ENCODE results near the gene CABLES1.
"Not testable (repeated sequence)": the region's sequence is repeated elsewhere in the genome, so short reads cannot be mapped to it uniquely, and the experiment has no call there.

CABLES1 gene

GRCh38 chr18:23236876-23237468, 101.7 kb downstream of the CABLES1 start:
- H3K36me3 ChIP-seq (ENCODE audit: control insufficient read depth, insufficient read depth, low read length) = peaks cover 53% of the 10 kb centered on the region
- H3K9me3 ChIP-seq (ENCODE audit: control insufficient read depth, insufficient read depth, low read length) = no peaks in the 10 kb centered on the region
- H3K27ac ChIP-seq (ENCODE audit: low read depth, low read length) = no peak overlapping the region
- H3K4me1 ChIP-seq (ENCODE audit: control insufficient read depth, insufficient read depth, low read length) = peaks cover 16% of the 10 kb centered on the region
- no peak overlapping the region for H3K4me3 ChIP-seq (ENCODE audit: low read depth, low read length)
- H3K27me3 ChIP-seq (ENCODE audit: control insufficient read depth, insufficient read depth, low read length) = no peaks in the 10 kb centered on the region
- H3K9ac ChIP-seq (ENCODE audit: low read depth, low read length) = no peak overlapping the region

- H3K27me3 ChIP-seq (ENCODE audit: control insufficient read depth, insufficient read depth, low read length) = no peaks in the 10 kb centered on the region
- no peak overlapping the region for H3K27ac ChIP-seq (ENCODE audit: low read depth, low read length)
- peaks cover 48% of the 10 kb centered on the region for H3K36me3 ChIP-seq (ENCODE audit: control insufficient read depth, insufficient read depth, low read length)
- no peak overlapping the region for H3K4me3 ChIP-seq (ENCODE audit: low read depth, low read length)
- H3K9ac ChIP-seq (ENCODE audit: low read depth, low read length) = no peak overlapping the region
- peaks cover 10% of the 10 kb centered on the region for H3K4me1 ChIP-seq (ENCODE audit: control insufficient read depth, insufficient read depth, low read length)
- H3K9me3 ChIP-seq (ENCODE audit: control insufficient read depth, insufficient read depth, low read length) = no peaks in the 10 kb centered on the region
Measured at GRCh38 chr18:23237524-23238151, 102.4 kb downstream of the CABLES1 start.

GRCh38 chr18:23238152-23238531, 102.9 kb downstream of the CABLES1 start:
- H3K9ac ChIP-seq (ENCODE audit: low read depth, low read length) = no peak overlapping the region

GRCh38 chr18:23238651-23239349, 103.5 kb downstream of the CABLES1 start:
- Histone ChIP-seq H3K4me1 (ENCODE audit: control insufficient read depth, insufficient read depth, low read length) (peaks cover 11% of the 10 kb centered on the region), H3K9me3 (ENCODE audit: control insufficient read depth, insufficient read depth, low read length) (no peaks in the 10 kb centered on the region), H3K27ac (ENCODE audit: low read depth, low read length) (no peak overlapping the region), H3K4me3 (ENCODE audit: low read depth, low read length) (no peak overlapping the region), H3K9ac (ENCODE audit: low read depth, low read length) (no peak overlapping the region), H3K36me3 (ENCODE audit: control insufficient read depth, insufficient read depth, low read length) (peaks cover 39% of the 10 kb centered on the region), H3K27me3 (ENCODE audit: control insufficient read depth, insufficient read depth, low read length) (no peaks in the 10 kb centered on the region)

More at GRCh38 chr18:23238152-23238531, 102.9 kb downstream of the CABLES1 start:
- peaks cover 11% of the 10 kb centered on the region for H3K4me1 ChIP-seq (ENCODE audit: control insufficient read depth, insufficient read depth, low read length)
- no peak overlapping the region for H3K4me3 ChIP-seq (ENCODE audit: low read depth, low read length)
- H3K27me3 ChIP-seq (ENCODE audit: control insufficient read depth, insufficient read depth, low read length) = no peaks in the 10 kb centered on the region
- peaks cover 45% of the 10 kb centered on the region for H3K36me3 ChIP-seq (ENCODE audit: control insufficient read depth, insufficient read depth, low read length)
- no peak overlapping the region for H3K27ac ChIP-seq (ENCODE audit: low read depth, low read length)
- no peaks in the 10 kb centered on the region for H3K9me3 ChIP-seq (ENCODE audit: control insufficient read depth, insufficient read depth, low read length)

- Histone ChIP-seq H3K27me3 (ENCODE audit: control insufficient read depth, insufficient read depth, low read length) (no peaks in the 10 kb centered on the region), H3K9me3 (ENCODE audit: control insufficient read depth, insufficient read depth, low read length) (no peaks in the 10 kb centered on the region), H3K36me3 (ENCODE audit: control insufficient read depth, insufficient read depth, low read length) (peaks cover 36% of the 10 kb centered on the region), H3K27ac (ENCODE audit: low read depth, low read length) (no peak overlapping the region), H3K4me3 (ENCODE audit: low read depth, low read length) (no peak overlapping the region), H3K9ac (ENCODE audit: low read depth, low read length) (no peak overlapping the region), H3K4me1 (ENCODE audit: control insufficient read depth, insufficient read depth, low read length) (peaks cover 11% of the 10 kb centered on the region)
Measured at GRCh38 chr18:23239350-23239692, 104.0 kb downstream of the CABLES1 start.

- H3K36me3 ChIP-seq (ENCODE audit: control insufficient read depth, insufficient read depth, low read length) = peaks cover 29% of the 10 kb centered on the region
- no peak overlapping the region for H3K4me3 ChIP-seq (ENCODE audit: low read depth, low read length)
- no peak overlapping the region for H3K9ac ChIP-seq (ENCODE audit: low read depth, low read length)
- peaks cover 11% of the 10 kb centered on the region for H3K4me1 ChIP-seq (ENCODE audit: control insufficient read depth, insufficient read depth, low read length)
- no peak overlapping the region for H3K27ac ChIP-seq (ENCODE audit: low read depth, low read length)
- H3K27me3 ChIP-seq (ENCODE audit: control insufficient read depth, insufficient read depth, low read length) = no peaks in the 10 kb centered on the region
- no peaks in the 10 kb centered on the region for H3K9me3 ChIP-seq (ENCODE audit: control insufficient read depth, insufficient read depth, low read length)
Measured at GRCh38 chr18:23239885-23240608, 104.8 kb downstream of the CABLES1 start.

GRCh38 chr18:23240609-23240930, 105.3 kb downstream of the CABLES1 start:
- Histone ChIP-seq H3K4me1 (ENCODE audit: control insufficient read depth, insufficient read depth, low read length) (peaks cover 11% of the 10 kb centered on the region), H3K9me3 (ENCODE audit: control insufficient read depth, insufficient read depth, low read length) (no peaks in the 10 kb centered on the region), H3K36me3 (ENCODE audit: control insufficient read depth, insufficient read depth, low read length) (peaks cover 30% of the 10 kb centered on the region), H3K4me3 (ENCODE audit: low read depth, low read length) (no peak overlapping the region), H3K27ac (ENCODE audit: low read depth, low read length) (no peak overlapping the region), H3K9ac (ENCODE audit: low read depth, low read length) (no peak overlapping the region), H3K27me3 (ENCODE audit: control insufficient read depth, insufficient read depth, low read length) (no peaks in the 10 kb centered on the region)

GRCh38 chr18:23241833-23242496, 106.7 kb downstream of the CABLES1 start:
- H3K9ac ChIP-seq (ENCODE audit: low read depth, low read length); H3K4me3 ChIP-seq (ENCODE audit: low read depth, low read length); H3K27ac ChIP-seq (ENCODE audit: low read depth, low read length); H3K4me1 ChIP-seq (ENCODE audit: control insufficient read depth, insufficient read depth, low read length); H3K27me3 ChIP-seq (ENCODE audit: control insufficient read depth, insufficient read depth, low read length); H3K9me3 ChIP-seq (ENCODE audit: control insufficient read depth, insufficient read depth, low read length): not testable (repeated sequence)
- H3K36me3 ChIP-seq (ENCODE audit: control insufficient read depth, insufficient read depth, low read length) = peaks cover 25% of the 10 kb centered on the region

- Histone ChIP-seq H3K27me3 (ENCODE audit: control insufficient read depth, insufficient read depth, low read length) (no peaks in the 10 kb centered on the region), H3K27ac (ENCODE audit: low read depth, low read length) (no peak overlapping the region), H3K9me3 (ENCODE audit: control insufficient read depth, insufficient read depth, low read length) (no peaks in the 10 kb centered on the region), H3K9ac (ENCODE audit: low read depth, low read length) (no peak overlapping the region), H3K4me3 (ENCODE audit: low read depth, low read length) (no peak overlapping the region), H3K36me3 (ENCODE audit: control insufficient read depth, insufficient read depth, low read length) (peaks cover 25% of the 10 kb centered on the region; the same call in 1 of the 2 replicates), H3K4me1 (ENCODE audit: control insufficient read depth, insufficient read depth, low read length) (peaks cover 4% of the 10 kb centered on the region)
Measured at GRCh38 chr18:23243178-23243577, 107.9 kb downstream of the CABLES1 start.

GRCh38 chr18:23243816-23244215, 108.5 kb downstream of the CABLES1 start:
- Histone ChIP-seq H3K4me1 (ENCODE audit: control insufficient read depth, insufficient read depth, low read length) (peaks cover 2% of the 10 kb centered on the region), H3K27me3 (ENCODE audit: control insufficient read depth, insufficient read depth, low read length) (no peaks in the 10 kb centered on the region), H3K9me3 (ENCODE audit: control insufficient read depth, insufficient read depth, low read length) (0 out of 2 replicates have a peak, but pooled peaks cover 2% of the 10 kb centered on the region), H3K36me3 (ENCODE audit: control insufficient read depth, insufficient read depth, low read length) (peaks cover 19% of the 10 kb centered on the region; the same call in 1 of the 2 replicates), H3K4me3 (ENCODE audit: low read depth, low read length) (no peak overlapping the region), H3K27ac (ENCODE audit: low read depth, low read length) (no peak overlapping the region), H3K9ac (ENCODE audit: low read depth, low read length) (no peak overlapping the region)

Data from HUES48 (cell line).